ENCODE data around the gene RTF1.

RTF1 gene

GRCh38 chr15:41510728-41511127 is 93.8 kb downstream of the RTF1 start:
- DNase-seq, result no peak

DNA sequence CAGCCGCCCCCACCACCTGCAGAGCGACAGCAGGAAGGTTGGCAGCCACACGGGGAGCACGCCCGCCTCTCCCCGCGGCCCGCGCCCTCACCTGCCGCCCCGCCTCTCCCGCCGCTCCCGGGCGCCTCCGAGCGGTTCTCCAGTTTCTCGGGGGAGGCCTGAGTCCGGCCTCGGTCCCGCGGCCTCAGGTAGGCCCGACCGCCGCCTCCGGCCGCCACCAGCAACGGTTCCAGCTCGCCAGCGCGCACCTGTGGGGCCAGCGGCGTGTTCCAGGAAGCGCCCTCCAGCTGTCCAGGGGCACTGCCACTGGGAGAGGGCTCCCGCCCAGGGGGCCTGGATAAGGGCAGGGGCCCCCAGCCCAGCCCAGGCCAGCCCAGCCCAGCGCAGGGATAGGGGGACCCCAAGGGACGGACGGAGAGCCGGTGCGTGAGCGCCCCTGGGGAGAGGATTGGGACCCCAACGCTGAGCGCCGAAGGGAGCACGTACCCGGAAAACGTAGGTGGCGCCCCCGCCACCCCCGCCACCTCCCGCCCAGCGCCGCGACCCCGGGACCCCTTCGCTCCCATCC is 94.5 kb downstream of the RTF1 start:
- no peak for DNase-seq

GRCh38 chr15:41511899-41512369 is 95.0 kb downstream of the RTF1 start:
- peak; percentile 18 for DNase-seq

DNA sequence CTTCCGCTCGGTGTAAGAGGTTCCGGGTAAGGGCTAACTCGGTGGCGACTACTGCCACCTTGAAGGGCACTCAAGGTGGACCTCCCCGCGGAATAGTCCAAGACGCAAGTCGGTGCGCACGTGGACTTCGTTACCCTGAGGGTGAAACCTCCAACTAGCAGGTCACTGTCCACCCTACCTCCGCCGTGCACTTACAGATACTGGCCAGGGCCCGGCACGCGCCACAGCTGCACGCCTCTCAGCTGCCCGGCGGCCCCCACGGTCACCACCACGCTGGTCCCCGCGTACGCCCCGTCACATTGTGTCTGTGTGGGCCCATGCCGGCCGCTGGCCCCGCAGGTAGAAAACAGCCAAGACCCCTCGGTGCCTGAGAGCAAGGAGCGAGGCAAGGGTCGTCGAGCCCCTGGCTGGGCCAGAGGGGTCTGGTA is 95.6 kb downstream of the RTF1 start:
- DNase-seq, result no peak

DNA sequence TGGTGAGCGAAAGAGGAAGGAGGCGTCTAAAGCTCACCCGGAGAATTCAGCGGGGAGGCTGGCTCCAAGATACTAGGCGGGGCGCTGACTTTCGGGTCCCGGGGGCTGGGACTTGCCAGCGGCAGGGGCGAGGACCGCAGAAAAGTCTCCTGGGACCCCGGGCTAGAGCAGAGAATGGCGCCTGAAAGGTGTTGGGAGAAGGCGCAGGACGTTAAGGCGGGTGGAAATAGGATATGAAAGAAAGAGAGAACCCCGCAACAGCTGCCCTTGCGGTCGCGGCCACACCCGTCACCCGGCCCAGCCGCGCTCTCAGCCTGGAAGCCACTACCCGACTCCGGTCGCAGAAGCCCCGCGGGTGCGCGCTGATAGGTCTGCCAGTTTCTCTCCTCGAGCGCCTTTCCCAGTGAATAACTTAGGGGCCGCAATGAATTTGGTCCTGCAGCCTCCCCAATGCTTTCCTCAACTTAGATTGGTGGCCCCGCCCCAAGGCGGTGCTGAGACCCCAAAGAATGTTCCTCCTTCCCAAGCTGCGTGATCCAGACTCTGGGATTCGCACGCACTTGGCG is 96.1 kb downstream of the RTF1 start:
- DNase-seq, result no peak

- no peak for DNase-seq
Observed at GRCh38 chr15:41513506-41514227, 96.8 kb downstream of the RTF1 start, which contains the start of gene LTK. Gene LTK (minus strand): TSS chr15:41513827. CDS start chr15:41513709, 118 bp downstream.

DNA sequence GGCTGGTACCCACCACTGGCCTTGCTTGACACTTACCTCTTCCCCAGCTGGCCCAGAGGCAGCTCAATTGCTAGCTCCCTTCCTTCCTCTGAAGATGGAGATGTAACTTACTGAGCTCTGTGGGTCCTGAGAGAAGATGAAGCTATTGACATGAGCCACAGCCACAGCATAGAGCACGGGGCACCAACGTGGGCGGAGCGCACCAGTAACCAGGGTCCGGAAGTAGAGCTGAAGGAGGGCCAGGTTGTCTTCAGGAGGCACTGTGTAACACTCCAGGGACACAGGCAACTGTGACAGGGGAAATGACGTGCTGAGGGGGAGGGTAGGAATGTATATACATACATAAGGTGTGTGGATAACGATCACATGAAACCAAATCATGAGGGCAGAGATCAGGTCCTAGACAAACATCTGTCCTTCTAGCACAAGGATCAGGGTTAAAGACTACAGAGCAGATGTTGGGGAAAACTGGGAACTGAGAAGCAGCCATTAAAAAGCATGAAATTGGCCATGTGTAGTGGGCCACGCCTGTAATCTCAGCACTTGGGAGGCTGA is 101.1 kb downstream of the RTF1 start:
- DNase-seq, result no peak

GRCh38 chr15:41520636-41521035 is 103.7 kb downstream of the RTF1 start:
- no peak for DNase-seq

DNA sequence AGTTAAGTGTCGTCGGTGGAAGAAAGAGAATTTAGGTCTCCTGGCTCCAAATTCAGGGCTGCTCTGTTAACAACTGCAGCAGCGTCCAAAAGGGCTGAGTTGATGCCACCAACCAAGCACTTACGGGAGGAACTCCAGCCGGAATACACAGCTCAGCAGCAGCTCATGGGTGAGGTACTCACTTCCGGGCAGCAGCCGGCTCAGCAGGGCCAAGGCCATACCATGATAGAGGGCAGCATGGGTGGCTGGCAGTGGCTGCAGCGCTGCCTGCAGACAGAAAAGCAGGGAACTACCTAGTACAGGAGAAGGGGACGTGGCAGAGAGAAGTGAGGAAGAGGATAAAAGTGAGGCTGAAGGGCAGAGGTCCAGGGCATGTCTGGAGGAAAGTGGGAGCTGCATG is 104.7 kb downstream of the RTF1 start:
- no peak for DNase-seq

- no peak for DNase-seq
Observed at GRCh38 chr15:41523097-41523496, 106.2 kb downstream of the RTF1 start.

DNA sequence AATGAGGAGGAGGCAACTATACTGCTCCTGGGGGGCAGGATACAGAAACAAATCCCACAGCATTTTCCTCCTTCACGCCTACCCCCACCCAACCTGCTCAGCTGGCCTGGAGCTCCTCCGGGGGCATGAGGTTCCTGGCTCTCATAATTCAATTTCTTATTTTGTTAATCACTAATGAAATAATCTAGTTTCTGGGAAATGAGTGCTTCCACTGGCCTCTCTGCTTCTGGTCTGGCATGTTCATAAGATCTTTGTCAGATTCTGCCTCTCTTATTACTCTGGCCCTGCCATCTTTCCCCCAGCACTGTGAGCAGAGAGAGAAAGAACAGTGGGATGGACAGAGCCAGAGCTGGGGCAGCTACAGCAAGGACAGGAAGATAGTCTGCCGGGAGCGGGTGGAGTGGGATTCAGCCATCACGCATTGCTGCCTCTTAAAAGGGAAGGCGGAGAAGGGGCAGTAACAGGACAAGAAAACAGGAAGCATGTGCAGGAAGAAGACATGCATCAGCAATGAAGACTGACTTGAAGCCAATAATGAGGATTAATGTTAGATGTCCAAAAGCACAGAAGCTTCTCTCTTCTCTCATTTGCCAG is 113.6 kb downstream of the RTF1 start:
- no peak for DNase-seq
